GM21528 (cell line): ENCODE data around the gene TLL2.

Source experiments
- ATAC-seq: cut with Tn5 transposase; IDR thresholded peaks from one replicate; pipeline ENCODE4 v1.9.1; 2021; ENCODE audit warnings: mild to moderate bottlenecking, moderate library complexity; ENCODE audit not compliant: unreplicated experiment, low FRiP score

The TLL2 gene

GRCh38 chr10:96509017-96509641 lies 4.6 kb downstream of the TLL2 start:
- ATAC-seq: no peak

- ATAC-seq: no peak
These were observed 6.7 kb downstream of the TLL2 start for GRCh38 chr10:96507044-96507443.

GRCh38 chr10:96505150-96506136 lies 8.3 kb downstream of the TLL2 start:
- ATAC-seq: no peak

- no peak for ATAC-seq
These were observed 11.0 kb downstream of the TLL2 start for GRCh38 chr10:96502561-96503282.

GRCh38 chr10:96501985-96502384 lies 11.7 kb downstream of the TLL2 start:
- no peak for ATAC-seq

GRCh38 chr10:96500519-96500918 lies 13.2 kb downstream of the TLL2 start:
- no peak for ATAC-seq

GRCh38 chr10:96500050-96500449 lies 13.7 kb downstream of the TLL2 start:
- ATAC-seq: no peak

- no peak for ATAC-seq
These were observed 16.3 kb downstream of the TLL2 start for GRCh38 chr10:96497391-96497790.

- no peak for ATAC-seq
These were observed 17.3 kb downstream of the TLL2 start for GRCh38 chr10:96496281-96496925.

- ATAC-seq: no peak
These were observed 18.2 kb downstream of the TLL2 start for GRCh38 chr10:96495544-96495943.

- no peak for ATAC-seq
These were observed 19.0 kb downstream of the TLL2 start for GRCh38 chr10:96494694-96495093.

GRCh38 chr10:96493871-96494525 lies 19.7 kb downstream of the TLL2 start:
- no peak for ATAC-seq

- ATAC-seq: no peak
These were observed 20.5 kb downstream of the TLL2 start for GRCh38 chr10:96493254-96493653.

- no peak for ATAC-seq
These were observed 22.4 kb downstream of the TLL2 start for GRCh38 chr10:96491303-96491702.

- no peak for ATAC-seq
These were observed 25.4 kb downstream of the TLL2 start for GRCh38 chr10:96488161-96488935.

- ATAC-seq: no peak
These were observed 30.7 kb downstream of the TLL2 start for GRCh38 chr10:96482815-96483588.

GRCh38 chr10:96478355-96478754 lies 35.4 kb downstream of the TLL2 start:
- ATAC-seq: no peak

- ATAC-seq: no peak
These were observed 39.9 kb downstream of the TLL2 start for GRCh38 chr10:96473866-96474265.
